Mucosa of stomach (tissue), 1 donor: ENCODE measurements around the gene GMCL2.
A peak's percentile ranks its signal among the peaks of the same experiment; 100 is the strongest.

Source experiments
- H3K27me3 ChIP-seq: one replicate; pipeline ENCODE4 v1.7.0; 2013; ENCODE audit warnings: mild to moderate bottlenecking, low read length; ENCODE audit not compliant: control insufficient read depth, insufficient read depth
- H3K36me3 ChIP-seq: one replicate; pipeline ENCODE4 v1.7.0; 2013; ENCODE audit warnings: low read length; ENCODE audit not compliant: control insufficient read depth, insufficient read depth
- H3K4me1 ChIP-seq: one replicate; pipeline ENCODE4 v1.7.0; 2013; ENCODE audit warnings: mild to moderate bottlenecking, low read length; ENCODE audit not compliant: control insufficient read depth, insufficient read depth
- H3K4me3 ChIP-seq: one replicate; pipeline ENCODE4 v1.7.0; 2013; ENCODE audit warnings: low read length
- H3K9ac ChIP-seq: one replicate; pipeline ENCODE4 v1.7.0; 2013; ENCODE audit warnings: mild to moderate bottlenecking, low read length, moderate library complexity
- H3K9me3 ChIP-seq: one replicate; pipeline ENCODE4 v1.7.0; 2013; ENCODE audit warnings: mild to moderate bottlenecking, low read length, moderate library complexity; ENCODE audit not compliant: control insufficient read depth
- donor health status: Pancreatic carcinoma.

GMCL2 gene

GRCh38 chr5:178191661-178192060 lies 4.5 kb upstream of the GMCL2 start:
- Histone ChIP-seq H3K9me3 (no peaks in the 10 kb centered on the region), H3K27me3 (peaks cover 5% of the 10 kb centered on the region), H3K9ac (no peak overlapping the region), H3K4me3 (no peak overlapping the region), H3K36me3 (no peaks in the 10 kb centered on the region), H3K4me1 (no peaks in the 10 kb centered on the region)

DNA sequence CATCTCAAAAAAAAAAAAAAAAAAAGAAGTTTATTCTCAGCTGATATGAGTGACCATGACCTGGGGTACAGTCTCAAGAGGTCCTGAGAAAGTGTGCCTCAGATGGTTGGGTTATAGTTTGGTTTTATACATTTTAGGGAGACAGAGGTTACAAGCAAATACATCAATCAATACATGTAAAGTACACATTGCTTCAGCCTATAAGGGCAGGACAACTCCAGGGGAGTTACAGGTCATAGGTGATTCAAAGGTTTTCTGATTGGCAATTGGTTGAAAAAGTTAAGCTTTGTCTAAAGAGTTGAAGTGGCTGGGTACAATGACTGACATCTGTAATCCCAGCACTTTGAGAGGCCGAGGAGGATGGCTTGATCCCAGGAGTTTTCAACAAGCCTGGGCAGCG lies 2.3 kb upstream of the GMCL2 start:
- H3K9ac ChIP-seq, result no peak overlapping the region
- H3K9me3 ChIP-seq, result no peaks in the 10 kb centered on the region

GRCh38 chr5:178186427-178186826 lies 744 bp downstream of the GMCL2 start:
- Histone ChIP-seq H3K9me3 (no peaks in the 10 kb centered on the region), H3K36me3 (no peaks in the 10 kb centered on the region), H3K4me1 (no peaks in the 10 kb centered on the region), H3K4me3 (no peak overlapping the region), H3K9ac (no peak overlapping the region), H3K27me3 (no peaks in the 10 kb centered on the region)

More for the DNA sequence above, 2.3 kb upstream of the GMCL2 start:
- Histone ChIP-seq H3K36me3 (no peaks in the 10 kb centered on the region), H3K4me1 (no peaks in the 10 kb centered on the region), H3K27me3 (peaks cover 5% of the 10 kb centered on the region), H3K4me3 (no peak overlapping the region)

DNA sequence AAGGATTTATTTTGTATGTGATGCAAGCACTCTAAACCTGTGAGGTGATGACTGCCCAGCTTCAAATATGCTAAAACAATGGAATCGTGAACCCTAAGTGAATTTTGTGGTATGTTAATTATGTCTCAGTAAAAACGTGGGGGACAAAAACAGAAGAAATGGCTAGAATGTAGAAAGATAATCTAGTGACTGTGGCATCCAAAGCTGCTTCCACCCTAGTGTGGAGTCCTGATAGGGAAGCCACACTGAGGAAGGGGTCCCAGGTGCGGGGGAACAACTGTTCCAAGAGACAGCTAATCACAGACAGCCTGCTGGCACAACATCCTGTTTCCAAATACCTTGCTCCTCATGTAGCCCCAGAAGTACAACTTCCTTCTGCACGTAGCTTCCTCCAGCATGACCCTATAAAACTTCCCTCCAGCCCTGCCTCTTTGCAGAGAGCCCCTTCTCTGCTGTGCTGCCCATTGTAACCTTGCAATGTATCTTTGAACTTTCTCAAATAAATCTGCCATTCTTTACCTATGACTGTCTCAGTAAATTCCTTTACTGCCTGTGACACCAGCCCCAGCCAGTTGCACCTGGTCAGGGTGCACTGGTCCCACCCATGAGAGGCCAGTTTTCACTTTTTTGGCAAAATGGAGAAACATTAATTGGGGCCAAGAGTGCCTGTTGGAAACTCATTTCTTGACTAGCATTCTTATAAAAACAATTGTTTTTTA lies 4.9 kb downstream of the GMCL2 start:
- Histone ChIP-seq H3K9me3 (no peaks in the 10 kb centered on the region), H3K36me3 (no peaks in the 10 kb centered on the region), H3K9ac (no peak overlapping the region), H3K4me1 (no peaks in the 10 kb centered on the region), H3K4me3 (no peak overlapping the region), H3K27me3 (no peaks in the 10 kb centered on the region)

GRCh38 chr5:178180141-178180863 lies 6.9 kb downstream of the GMCL2 start:
- H3K4me1 ChIP-seq, result no peaks in the 10 kb centered on the region
- H3K9ac ChIP-seq, result no peak overlapping the region
- no peaks in the 10 kb centered on the region for H3K9me3 ChIP-seq
- H3K4me3 ChIP-seq, result no peak overlapping the region
- H3K27me3 ChIP-seq, result no peaks in the 10 kb centered on the region
- H3K36me3 ChIP-seq, result no peaks in the 10 kb centered on the region

DNA sequence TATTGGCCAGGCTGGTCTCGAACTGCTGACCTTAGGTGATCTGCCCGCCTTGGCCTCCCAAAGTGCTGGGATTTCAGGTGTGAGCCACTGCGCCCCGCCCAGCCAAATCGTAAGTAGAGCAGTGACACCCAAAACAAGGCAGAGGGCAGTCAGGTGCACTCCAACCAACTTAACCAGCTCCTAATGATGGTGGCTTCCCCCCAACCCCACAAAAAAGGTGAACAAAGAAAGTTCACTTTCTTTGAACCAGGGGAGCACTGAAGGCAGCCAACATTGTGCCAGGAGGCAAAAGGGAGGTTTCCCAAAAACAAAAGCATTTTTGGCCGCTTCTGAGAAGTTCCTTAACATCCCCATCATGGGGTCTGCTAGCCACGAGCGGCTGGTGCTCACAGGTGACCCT lies 9.6 kb downstream of the GMCL2 start:
- H3K9me3 ChIP-seq, result no peaks in the 10 kb centered on the region
- H3K36me3 ChIP-seq, result no peaks in the 10 kb centered on the region
- H3K9ac ChIP-seq, result no peak overlapping the region
- no peak overlapping the region for H3K4me3 ChIP-seq
- H3K27me3 ChIP-seq, result no peaks in the 10 kb centered on the region
- H3K4me1 ChIP-seq, result no peaks in the 10 kb centered on the region

GRCh38 chr5:178176791-178177190 lies 10.4 kb downstream of the GMCL2 start:
- no peaks in the 10 kb centered on the region for H3K36me3 ChIP-seq
- no peaks in the 10 kb centered on the region for H3K27me3 ChIP-seq
- no peak overlapping the region for H3K9ac ChIP-seq
- H3K4me3 ChIP-seq, result no peak overlapping the region
- H3K9me3 ChIP-seq, result no peaks in the 10 kb centered on the region
- H3K4me1 ChIP-seq, result no peaks in the 10 kb centered on the region

- no peak overlapping the region for H3K4me3 ChIP-seq
- H3K9me3 ChIP-seq, result no peaks in the 10 kb centered on the region
- no peaks in the 10 kb centered on the region for H3K4me1 ChIP-seq
- no peak overlapping the region for H3K9ac ChIP-seq
- H3K27me3 ChIP-seq, result no peaks in the 10 kb centered on the region
- H3K36me3 ChIP-seq, result no peaks in the 10 kb centered on the region
Observed at GRCh38 chr5:178174456-178174855, 12.7 kb downstream of the GMCL2 start.

DNA sequence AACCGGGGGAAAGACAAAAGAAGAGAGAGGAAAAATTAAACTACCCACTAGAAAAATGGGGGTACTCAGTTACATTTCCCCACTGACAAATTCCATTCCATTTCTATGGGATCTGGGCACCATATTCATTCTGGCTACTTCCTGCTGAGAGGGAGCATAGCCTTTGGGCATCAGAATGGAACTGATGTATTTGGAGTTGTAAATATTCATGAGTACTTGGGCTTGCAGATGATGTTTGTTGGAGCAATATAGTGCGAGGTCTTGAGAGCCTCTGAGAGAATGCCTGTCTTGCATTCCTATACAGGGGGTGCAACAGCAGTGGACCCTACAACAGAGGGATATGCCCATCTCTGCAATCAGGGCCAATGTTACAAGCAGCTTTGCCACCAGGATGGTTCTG lies 16.7 kb downstream of the GMCL2 start:
- H3K4me3 ChIP-seq, result no peak overlapping the region
- no peaks in the 10 kb centered on the region for H3K36me3 ChIP-seq
- H3K27me3 ChIP-seq, result peaks cover 7% of the 10 kb centered on the region

GRCh38 chr5:178165581-178165980 lies 21.6 kb downstream of the GMCL2 start:
- Histone ChIP-seq H3K4me1 (peaks cover 8% of the 10 kb centered on the region), H3K36me3 (no peaks in the 10 kb centered on the region), H3K27me3 (peaks cover 34% of the 10 kb centered on the region), H3K9ac (no peak overlapping the region), H3K9me3 (no peaks in the 10 kb centered on the region), H3K4me3 (no peak overlapping the region)

More for the DNA sequence above, 16.7 kb downstream of the GMCL2 start:
- Histone ChIP-seq H3K9ac (no peak overlapping the region), H3K4me1 (no peaks in the 10 kb centered on the region), H3K9me3 (no peaks in the 10 kb centered on the region)

- H3K9me3 ChIP-seq, result no peaks in the 10 kb centered on the region
- peaks cover 34% of the 10 kb centered on the region for H3K27me3 ChIP-seq
- no peaks in the 10 kb centered on the region for H3K36me3 ChIP-seq
- H3K4me1 ChIP-seq, result peaks cover 8% of the 10 kb centered on the region
- H3K9ac ChIP-seq, result peak overlapping the region; percentile 50
- no peak overlapping the region for H3K4me3 ChIP-seq
Observed at GRCh38 chr5:178163772-178164735, 23.1 kb downstream of the GMCL2 start.

DNA sequence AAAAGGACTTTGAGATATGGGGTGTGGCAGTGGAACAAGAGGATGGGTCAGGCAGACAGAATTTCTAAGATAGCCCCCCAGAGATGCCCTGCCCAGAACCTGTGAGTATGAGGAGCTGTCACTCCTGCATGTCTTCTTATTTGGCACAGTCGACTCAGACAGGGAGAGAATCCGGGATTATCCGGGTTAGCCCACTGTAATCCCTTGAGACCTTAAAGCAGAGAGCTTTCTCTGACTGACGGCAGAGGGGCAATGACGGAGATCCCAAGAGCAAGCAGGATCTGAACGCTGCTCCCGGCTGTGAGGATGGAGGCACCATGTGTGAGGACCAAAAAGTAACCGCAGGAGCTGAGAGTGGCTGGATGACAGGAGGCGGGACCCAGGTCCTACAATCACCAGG lies 24.7 kb downstream of the GMCL2 start:
- no peaks in the 10 kb centered on the region for H3K9me3 ChIP-seq
- no peak overlapping the region for H3K9ac ChIP-seq
- peaks cover 8% of the 10 kb centered on the region for H3K4me1 ChIP-seq
- H3K4me3 ChIP-seq, result no peak overlapping the region
- peaks cover 34% of the 10 kb centered on the region for H3K27me3 ChIP-seq
- no peaks in the 10 kb centered on the region for H3K36me3 ChIP-seq
